Measurements from ENCODE around the gene ZNF385D.

The ZNF385D gene

DNA sequence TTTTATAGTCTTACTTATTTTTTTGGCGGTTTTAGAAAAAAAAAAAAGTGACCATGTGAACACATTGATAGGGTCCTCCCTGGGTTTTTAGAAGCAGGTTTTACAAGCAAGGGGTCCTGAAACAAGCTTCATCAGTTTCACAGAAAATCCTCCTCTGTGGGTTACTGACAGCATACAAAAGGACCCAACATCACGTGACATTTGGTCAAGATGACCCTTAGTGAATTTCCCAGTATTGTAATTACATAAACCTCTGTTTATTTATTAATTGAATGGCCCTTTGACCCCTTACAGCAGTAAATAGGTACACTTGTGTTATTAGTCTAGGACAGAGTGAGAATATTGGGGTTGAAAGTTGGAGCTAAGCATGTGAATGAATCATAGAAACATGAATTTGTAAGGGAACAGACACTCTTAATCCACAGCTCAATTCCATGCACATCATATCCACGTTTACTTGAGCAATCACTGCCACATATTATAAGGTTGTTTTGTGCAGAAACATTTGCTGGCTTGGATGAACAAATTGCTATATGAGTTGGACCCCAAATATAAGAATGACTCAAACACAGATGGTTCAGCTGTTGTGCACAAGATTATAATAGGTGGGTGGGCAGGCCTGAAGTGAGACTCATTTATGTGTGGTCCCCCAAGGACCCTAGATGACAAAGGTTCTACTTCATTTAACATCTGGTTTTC, 137.5 kb downstream of the ZNF385D start:
- DNase-seq (ENCODE audit: low read depth in 2 of 2) = no peak

DNA sequence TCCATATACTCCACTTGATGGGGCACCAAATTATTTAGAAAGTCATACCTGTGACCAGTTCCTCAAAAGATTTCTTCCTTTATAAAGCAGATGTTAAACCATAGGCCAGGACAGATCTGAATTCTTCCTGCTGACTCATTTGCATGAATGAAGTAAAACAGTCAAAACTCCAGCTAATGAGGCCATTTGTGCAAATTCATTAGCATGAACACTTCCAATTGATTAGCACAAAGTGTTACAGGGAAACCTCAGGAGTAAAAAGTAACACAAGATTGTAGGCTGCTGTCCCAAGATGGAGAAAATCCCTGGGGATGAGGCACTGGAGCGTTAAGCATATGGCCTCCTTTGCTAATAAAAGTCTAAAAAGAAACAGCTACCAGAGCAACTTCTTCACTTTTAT, 149.8 kb downstream of the ZNF385D start:
- no peak for DNase-seq (ENCODE audit: low read depth in 2 of 2)

DNA sequence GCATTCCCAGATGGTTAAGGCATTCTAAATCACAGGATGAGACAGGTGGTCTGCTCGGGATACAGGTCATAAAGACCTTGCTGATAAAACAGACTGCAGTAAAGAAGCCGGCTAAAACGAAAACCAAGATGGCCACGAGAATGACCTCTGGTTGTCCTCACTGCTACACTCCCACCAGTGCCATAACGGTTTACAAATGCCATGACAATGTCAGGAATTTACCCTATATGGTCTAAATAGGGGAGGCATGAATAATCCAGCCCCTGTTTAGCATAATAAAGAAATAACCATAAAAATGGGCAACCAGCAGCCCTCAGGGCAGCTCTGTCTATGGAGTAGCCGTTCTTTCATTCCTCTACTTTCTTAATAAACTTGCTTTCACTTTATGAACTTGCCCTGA, 151.1 kb downstream of the ZNF385D start:
- no peak for DNase-seq (ENCODE audit: low read depth in 2 of 2)

DNA sequence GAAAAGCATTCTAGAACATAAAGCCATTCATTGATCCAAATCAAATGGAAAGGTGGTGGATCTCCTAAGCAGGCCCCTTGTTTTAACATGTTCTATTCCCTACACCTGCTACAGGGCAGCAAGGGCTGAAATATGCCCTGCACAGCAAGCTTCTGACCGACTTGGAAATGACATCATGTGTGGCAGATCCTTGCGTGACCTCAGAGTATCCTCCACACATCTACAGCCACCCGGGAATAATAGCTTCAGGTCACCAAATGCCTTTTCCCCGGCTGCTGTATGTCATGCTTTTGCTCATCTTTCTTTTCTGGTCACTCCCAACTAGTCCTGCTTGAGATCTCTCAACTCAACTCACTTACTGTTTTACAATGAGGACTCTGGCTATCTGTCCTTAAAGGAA, 158.2 kb downstream of the ZNF385D start:
- no peak for DNase-seq (ENCODE audit: low read depth in 2 of 2)

DNA sequence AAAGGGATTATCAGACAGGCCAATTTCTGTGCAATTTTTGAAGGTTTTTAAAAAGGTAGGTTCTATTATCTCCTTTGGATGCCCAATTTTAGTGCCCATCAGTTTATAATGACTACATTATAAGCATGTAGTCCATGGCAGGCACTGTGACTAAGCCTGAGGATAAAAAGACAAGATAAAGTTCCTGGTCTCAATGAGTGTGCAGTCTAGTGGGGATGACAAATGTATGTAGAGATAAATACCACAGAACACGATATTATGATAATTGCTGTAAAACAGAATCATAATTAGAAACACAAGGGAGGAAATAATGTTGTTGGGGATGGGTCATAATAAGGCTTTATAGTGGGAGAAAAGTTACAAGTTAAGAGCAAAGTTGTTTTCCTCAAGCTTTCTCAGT, 163.1 kb downstream of the ZNF385D start:
- no peak for DNase-seq (ENCODE audit: low read depth in 2 of 2)

DNA sequence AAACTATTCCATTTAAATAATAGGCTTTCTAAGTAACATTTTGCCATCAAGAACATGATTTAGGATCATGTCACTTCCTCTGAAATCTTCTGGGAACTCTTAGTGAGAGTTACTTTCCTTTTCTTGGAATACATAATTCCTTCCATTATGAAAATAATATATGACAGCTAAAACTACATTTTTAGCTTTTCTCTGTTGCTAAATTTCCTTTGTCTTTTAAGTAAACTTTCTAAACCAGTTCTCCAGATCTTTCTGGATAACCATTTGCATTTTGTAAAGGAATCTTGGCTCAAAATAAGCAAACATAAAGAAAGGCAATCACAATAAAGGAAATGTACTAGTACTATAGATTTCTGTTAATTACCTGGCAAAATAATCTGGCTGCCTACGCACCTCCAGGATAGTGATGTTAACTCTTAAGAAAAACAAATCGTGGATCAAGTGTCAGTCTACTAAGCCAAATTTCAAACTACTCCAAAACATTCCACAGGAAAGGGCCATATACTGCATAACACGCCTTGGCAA, 165.7 kb downstream of the ZNF385D start:
- DNase-seq (ENCODE audit: low read depth in 2 of 2) = no peak

DNA sequence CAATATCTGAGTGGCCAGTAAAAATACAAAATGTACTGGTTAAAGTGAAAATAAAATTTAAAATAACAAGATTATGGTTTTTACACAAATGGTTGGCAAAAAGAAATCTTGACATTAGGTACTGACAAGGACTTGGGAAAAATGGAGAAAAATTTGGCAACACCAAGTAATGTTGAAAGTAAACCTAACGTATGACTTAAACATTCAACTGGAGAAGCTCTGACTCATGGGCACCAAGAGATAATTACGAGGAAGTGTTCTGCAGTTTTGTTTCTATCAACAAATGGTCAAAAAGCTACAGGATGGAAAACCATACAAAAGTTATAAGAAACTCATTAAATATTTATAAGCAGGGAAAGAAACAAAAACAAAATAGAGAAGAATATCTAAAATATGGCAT, 177.7 kb downstream of the ZNF385D start:
- DNase-seq (ENCODE audit: low read depth in 2 of 2) = no peak

DNA sequence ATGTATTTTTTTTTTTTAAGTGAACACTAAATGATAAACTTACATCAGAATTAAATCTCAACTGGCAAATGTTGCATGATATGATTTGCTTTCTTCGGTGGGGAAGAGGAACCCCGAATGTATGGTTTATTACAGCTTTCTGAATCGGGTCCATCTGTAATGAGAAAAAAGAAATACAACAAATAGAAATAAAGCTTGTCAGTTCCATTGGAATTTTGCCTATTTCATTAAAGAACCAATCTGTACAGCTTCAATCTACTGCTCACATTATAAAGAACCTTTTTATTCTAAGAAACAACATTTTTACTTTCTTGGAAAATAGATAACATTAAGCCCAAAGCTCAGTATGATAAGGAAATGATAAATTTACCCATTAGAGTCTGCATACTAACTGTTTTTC, 186.5 kb downstream of the ZNF385D start:
- DNase-seq (ENCODE audit: low read depth in 2 of 2) = no peak

DNA sequence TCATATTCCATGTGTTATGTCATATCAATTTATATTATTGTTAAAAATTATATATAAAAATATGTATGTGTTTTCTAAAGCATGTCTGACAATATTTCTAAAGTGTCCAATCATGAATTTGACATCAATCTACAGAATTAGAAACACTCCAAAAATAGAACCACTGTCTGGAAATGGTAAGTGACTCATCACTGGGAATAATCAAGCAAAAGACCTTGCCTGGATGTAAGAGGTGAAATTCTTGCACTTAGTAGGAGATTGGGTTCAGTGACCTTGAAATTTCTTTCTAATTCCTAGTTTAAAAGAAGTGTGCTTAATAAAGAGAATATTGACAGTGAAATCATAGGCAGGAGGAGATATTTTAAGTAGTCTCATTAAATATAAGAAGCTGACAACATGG, 188.8 kb downstream of the ZNF385D start:
- DNase-seq (ENCODE audit: low read depth in 2 of 2) = no peak

DNA sequence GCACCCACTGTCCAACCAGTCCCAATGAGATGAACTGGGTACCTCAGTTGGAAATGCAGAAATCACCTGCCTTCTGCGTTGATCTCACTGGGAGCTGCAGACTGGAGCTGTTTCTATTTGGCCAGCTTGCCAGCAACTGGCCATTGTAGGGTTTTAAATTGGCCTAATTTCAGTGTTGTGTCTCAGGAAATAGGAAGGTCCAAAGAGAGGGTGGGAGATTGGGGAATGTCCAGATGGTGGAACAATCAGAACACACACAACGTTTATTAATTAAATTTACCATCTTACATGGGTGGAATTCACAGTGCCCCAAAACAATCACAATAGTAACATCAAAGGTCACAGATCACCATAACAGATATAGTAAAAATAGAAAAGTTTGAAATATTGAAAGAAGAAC, 189.5 kb downstream of the ZNF385D start:
- no peak for DNase-seq (ENCODE audit: low read depth in 2 of 2)

DNA sequence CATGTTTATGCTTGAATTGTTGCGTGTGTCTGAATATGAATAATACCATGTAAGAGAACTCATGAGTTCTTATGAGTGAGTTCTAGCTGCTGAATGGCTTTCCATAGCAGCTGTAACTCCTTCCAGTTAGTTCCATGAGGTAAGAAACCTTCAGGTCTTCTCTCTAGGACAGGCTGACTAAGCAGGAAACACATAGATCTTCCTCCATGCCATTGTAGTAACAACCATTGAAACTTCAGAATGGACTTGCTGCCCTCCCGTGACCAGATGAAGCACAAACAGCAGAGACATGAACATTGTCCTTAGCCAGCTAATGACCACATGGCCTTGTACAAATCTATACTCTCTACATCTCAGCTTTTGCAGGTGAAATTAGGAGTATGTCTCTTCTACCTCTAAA, 200.0 kb downstream of the ZNF385D start:
- DNase-seq (ENCODE audit: low read depth in 2 of 2) = no peak

DNA sequence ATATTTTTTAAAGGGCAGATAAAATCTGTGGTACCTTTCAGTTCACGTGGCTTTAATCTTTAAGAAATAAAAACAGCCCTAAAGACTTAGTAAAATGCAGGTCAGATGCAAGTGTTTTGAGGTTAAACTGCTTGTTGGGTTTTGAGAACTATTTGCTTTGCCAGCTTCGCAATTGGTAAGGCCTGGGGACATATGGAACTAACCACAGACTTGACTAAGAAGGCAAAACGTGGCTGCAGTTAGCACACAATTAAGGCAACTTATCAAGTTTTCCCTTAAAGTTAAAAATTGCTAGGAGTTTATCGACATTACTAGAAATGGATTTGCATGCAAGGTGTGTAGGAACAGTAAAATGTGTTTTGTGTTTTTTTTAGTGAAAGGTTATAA, 206.9 kb downstream of the ZNF385D start:
- no peak for DNase-seq (ENCODE audit: low read depth in 2 of 2)

DNA sequence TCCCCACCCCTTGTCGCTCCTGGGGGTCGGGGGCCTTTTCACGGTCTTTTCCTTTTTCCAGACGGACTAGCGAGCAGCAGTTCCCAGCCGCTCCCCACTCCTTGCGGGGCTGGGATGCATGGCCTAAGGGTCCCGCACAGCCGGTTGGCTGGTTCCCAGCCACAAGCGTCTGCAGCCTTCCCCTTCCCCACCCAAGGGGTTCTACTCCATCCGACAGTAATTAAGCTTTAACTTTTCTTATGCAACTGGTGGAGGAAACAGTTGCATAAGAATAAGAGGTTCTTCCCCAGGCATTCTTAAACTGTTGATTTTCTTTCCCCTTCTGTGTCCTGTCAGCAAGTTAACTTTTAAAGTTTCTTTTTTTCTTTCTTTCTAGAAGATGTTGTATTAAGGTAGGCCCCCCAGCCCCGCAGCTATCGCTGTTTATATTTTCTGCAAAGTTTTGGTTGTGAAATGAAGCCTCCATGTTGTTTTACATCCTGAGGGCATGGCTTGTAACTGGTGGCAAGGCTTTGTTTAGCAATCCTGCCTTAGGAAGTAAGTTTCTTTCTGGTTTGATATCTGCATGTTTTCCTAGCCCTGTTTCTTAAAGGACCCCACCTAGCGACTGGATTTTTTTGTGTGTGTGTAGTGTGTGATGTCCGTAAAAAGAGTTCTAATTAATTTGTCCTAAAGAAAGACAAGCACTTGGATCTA, 207.5 kb downstream of the ZNF385D start:
- no peak for DNase-seq (ENCODE audit: low read depth in 2 of 2)

DNA sequence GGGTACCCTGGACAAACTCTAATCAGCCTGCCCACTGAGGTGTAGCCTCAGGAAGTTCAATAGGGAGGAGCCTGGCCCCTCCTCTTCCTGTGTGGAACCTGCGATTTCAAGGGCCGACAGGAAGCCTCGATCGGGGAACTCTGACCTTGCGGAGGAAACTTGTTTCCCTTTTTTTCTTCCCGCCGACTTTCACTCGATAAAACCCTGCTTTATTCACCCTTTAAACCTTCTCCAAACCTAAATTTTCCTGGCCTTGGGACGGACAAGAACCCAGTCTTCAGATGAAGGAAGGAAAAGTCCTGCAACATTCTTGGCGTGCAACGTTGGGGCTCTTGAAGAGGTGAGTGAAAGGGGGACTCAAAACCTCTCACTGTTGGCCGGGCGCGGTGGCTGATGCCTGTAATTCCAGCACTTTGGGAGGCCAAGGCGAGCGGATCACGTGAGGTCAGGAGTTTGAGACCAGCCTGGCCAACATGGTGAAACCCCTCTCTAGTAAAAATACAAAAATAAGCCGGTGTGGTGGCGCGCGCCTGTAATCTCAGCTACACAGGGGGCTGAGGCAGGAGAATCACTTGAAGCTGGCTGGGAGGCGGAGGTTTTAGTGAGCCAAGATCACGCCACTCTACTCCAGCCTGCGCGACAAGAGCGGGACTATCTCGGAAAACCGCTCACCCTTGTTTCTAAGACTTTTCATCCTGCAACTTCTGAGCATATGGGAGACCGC, 208.2 kb downstream of the ZNF385D start:
- DNase-seq (ENCODE audit: low read depth in 2 of 2) = no peak

DNA sequence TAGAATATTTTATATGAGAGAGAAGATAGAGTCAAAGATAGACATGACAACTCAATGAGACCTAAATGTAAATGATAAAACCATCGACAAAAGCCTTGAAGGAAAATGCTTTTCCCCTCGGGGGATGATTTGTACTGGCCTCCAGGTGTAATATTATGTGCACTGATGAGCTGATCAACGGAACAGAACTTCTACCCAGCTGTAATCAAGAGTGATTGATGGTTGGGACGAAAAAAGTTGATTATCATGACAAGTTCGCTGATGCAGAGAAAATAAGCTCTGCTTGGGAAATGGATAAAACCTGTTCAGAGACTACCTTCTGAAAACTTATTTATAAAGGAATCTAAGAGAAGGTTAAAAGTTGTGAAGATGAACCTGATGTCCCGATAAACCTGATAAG, 210.7 kb downstream of the ZNF385D start:
- DNase-seq (ENCODE audit: low read depth in 2 of 2) = no peak

DNA sequence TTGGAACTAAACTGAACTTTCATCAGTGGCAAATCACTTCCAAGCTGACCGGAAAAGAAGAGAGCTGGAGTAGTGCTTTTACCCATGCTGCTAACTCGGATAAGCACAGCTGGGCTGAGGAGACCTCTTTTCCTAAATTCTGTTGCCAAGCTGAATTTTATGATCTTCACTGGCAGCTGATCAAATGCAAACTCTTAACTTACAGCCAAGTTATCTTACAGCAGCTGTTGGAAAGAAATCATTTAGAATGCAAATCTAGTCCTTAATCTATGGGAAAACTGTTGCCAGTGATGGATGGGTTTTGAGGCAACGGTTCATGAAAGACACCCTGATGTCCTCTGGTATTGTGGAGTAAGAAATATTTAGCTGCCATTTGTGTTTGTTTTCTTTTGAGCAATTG, 216.5 kb downstream of the ZNF385D start:
- no peak for DNase-seq (ENCODE audit: low read depth in 2 of 2)

DNA sequence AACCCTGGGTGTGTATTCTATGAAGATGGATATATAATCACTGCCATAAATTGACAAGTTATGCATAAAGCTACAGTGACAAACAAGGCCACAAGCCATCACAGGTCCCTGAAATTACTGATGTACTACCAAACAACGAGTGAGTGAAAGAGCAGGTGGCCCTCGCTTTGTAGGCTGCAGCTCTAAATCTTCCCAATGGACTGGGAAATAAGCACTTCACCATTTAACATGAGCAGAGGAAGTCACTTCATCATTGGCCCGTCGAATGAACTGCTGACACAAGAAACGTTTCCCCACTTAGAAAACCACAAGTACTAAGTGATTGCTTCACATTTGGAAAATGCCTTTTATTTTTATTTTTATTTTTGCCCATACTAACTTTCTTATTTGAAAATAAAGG, 218.0 kb downstream of the ZNF385D start:
- no peak for DNase-seq (ENCODE audit: low read depth in 2 of 2)

DNA sequence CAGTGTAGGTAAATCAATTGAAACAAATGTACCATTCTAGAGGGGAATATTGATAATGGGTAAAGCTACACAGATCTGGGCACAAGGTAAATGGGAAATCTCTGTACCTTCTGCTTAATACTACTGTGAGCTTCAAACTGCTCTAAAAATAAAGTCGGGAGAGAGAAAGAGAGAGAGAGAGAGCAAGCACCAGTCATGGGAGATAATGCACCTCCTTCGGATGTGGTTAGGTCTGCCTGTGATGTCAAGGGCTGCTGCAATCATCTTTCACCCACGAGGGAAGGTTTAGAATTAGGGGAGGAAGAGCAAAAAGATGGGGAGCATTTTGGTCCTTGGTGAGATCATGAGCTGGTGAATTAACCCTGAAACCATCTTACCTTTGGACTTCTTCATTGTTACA, 219.1 kb downstream of the ZNF385D start:
- no peak for DNase-seq (ENCODE audit: low read depth in 2 of 2)

DNA sequence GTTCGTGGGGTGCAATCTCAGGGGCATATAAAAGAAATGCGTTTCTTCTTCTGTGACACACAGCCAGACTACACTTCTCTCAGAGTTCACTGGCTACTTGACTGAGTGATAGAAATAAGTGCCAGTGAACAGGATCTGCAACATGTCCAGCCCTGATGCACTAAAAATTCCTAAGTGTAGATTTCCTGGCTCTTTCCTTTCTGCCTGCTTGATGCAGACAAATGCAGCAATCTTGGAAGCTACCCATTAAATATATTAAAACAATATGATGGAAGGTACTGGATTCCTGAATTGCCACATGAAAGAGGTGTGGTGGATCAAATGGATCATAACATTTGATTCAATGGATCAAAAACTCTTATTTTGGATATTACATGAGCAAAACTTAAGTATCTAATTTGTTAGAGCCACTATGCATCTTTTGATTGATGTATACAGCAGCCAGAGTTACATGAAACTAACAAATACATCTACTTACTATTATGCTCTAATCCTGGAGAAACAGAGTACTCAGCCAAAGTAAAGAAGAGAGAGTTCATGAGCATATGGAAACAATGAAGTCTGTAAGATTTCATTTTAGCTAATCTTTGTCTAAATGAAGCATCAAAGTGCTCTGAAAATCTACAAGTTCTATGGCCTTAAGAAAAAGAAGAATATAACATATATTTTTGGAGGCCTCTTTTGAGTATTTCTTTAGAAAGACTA, 222.6 kb downstream of the ZNF385D start:
- DNase-seq (ENCODE audit: low read depth in 2 of 2) = no peak

DNA sequence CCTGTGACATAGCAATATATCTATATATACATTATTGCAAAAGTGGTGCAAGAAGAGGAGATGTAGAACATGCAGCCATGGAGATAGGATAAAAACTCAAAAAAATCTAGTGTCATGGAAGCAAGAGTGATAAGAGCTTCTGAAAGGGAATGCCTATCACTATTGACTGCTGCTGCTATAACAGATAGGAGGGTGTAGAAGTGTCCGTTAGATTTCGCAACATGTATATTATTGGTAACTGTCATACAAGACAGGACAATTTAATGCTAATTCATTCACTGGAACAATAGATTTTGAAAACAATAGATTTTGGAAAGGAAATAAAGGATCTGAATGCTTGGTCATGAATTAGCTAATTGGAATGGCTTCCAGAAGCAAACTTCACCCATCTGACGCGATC, 224.5 kb downstream of the ZNF385D start:
- DNase-seq (ENCODE audit: low read depth in 2 of 2) = no peak

DNA sequence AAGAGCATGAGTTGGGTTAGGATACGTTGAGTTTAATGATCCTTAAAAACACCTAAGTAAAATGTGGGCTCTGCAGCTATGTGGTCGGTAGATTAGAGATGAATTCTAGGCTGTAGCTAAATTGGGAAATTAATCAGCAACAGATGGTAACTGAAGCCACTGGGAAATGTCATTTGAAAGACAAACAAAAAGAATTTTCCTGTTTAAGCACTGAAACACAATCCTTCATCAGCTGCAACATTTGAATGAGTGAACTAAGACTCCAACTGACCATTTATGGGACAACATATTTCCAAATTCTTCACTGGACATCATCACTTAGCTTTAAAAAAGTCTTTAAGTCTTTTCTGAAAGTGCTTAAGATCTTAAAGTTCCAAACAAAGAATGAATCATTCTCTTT, 226.9 kb downstream of the ZNF385D start:
- DNase-seq (ENCODE audit: low read depth in 2 of 2) = no peak

Measured in stimulated activated CD4-positive, alpha-beta T cell treated with anti-CD3 and anti-CD28 coated beads, Interleukin-15, amount 100 ng/mL, for 48 hours (primary cell).